ENCODE results near the gene ANKS1A.

Gene ANKS1A

DNA sequence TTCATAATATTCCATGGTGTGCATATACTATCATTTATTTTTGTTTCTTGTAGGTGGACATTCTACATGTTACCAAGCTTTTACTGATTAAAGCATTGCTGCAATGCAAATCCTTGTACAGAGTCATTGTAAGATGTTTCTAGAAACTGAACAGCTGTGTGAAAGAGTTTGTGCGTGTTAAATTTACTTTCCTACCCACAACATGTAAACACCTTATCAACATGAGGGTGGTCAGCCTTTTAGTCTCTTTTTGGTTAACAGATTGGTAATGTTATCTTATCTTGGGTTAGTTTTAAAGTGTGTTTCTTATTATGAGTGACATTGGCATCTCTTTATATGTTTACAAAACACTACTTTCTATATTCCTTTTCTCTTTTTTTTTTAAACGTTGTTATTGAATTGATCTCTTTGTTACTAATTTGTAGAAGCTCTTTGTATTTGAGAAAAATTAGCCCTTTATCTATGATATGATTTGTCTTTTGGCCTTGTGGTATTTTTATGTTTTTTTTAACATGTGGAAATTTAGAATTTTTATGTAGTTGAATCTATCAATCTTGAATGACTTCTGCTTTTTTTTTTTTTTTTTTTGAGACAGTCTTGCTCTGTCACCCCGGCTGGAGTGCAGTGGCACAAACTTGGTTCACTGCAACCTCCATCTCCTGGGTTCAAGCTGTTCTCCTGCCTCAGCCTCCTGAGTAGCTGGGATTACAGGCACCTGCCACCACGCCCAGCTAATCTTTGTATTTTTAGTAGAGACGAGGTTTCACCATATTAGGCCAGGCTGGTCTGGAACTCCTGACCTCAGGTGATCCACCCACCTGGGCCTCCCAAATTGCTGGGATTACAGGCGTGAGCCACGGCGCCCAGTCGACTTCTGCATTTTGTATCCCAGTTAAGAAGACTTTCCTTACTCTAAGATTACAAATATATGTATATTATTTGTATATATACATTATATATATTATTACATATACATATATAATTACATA lies 140.0 kb downstream of the ANKS1A start:
- TF ChIP-seq CTCF (IDR thresholded peaks at IDR 0.05; ENCODE audit: low read depth, low read length, missing control alignments), result no peak
- Histone ChIP-seq H3K4me3 (ENCODE audit: low read depth, low read length) (no peak overlapping the region), H3K27ac (no peak overlapping the region), H3K36me3 (replicated peaks) (no peaks in the 10 kb centered on the region), H3K27me3 (replicated peaks) (no peaks in the 10 kb centered on the region)
- in situ Hi-C loops (cut with HindIII; ENCODE audit: low pct_ligation_motif_present, low sequenced_read_pairs), result no loop called here
- no peak for DNase-seq

GRCh38 chr6:35030099-35030498 lies 141.0 kb downstream of the ANKS1A start:
- Histone ChIP-seq H3K27me3 (replicated peaks) (no peaks in the 10 kb centered on the region), H3K4me3 (ENCODE audit: low read depth, low read length) (no peak overlapping the region), H3K27ac (no peak overlapping the region), H3K36me3 (replicated peaks) (no peaks in the 10 kb centered on the region)
- no peak for TF ChIP-seq CTCF (IDR thresholded peaks at IDR 0.05; ENCODE audit: low read depth, low read length, missing control alignments)
- no peak for DNase-seq
- in situ Hi-C loops (cut with HindIII; ENCODE audit: low pct_ligation_motif_present, low sequenced_read_pairs), result no loop called here

GRCh38 chr6:35031611-35032529 lies 142.8 kb downstream of the ANKS1A start:
- Histone ChIP-seq H3K4me3 (ENCODE audit: low read depth, low read length) (no peak overlapping the region), H3K27ac (no peak overlapping the region), H3K27me3 (replicated peaks) (no peaks in the 10 kb centered on the region), H3K36me3 (replicated peaks) (no peaks in the 10 kb centered on the region)
- TF ChIP-seq CTCF (IDR thresholded peaks at IDR 0.05; ENCODE audit: low read depth, low read length, missing control alignments), result no peak
- in situ Hi-C loops (cut with HindIII; ENCODE audit: low pct_ligation_motif_present, low sequenced_read_pairs), result no loop called here
- no peak for DNase-seq

DNA sequence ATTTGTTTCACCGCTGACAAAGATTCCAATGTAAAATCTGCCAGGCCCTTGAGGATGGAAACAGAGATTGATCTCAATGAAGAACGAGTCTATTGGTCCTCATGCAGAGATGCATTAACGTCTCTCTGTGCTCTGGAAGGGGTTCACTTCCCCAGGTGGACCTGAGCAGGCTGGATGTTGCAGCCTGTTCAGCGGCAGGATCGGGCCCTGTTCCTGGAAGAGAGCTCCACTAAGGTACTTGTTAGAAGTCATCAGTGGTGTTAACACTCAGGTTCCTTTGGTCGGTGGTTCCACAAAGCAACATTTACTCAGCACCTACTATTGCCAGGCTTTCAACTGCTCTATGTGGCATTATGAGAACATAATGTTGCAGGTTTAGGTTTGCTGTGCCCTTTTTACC lies 144.6 kb downstream of the ANKS1A start:
- in situ Hi-C loops (cut with HindIII; ENCODE audit: low pct_ligation_motif_present, low sequenced_read_pairs), result no loop called here
- TF ChIP-seq CTCF (IDR thresholded peaks at IDR 0.05; ENCODE audit: low read depth, low read length, missing control alignments), result no peak

GRCh38 chr6:35034411-35035191 lies 145.5 kb downstream of the ANKS1A start:
- no peak overlapping the region for H3K4me3 ChIP-seq (ENCODE audit: low read depth, low read length)

More for the DNA sequence above, 144.6 kb downstream of the ANKS1A start:
- Histone ChIP-seq H3K4me3 (ENCODE audit: low read depth, low read length) (no peak overlapping the region), H3K27ac (no peak overlapping the region), H3K27me3 (replicated peaks) (no peaks in the 10 kb centered on the region), H3K36me3 (replicated peaks) (no peaks in the 10 kb centered on the region)
- DNase-seq, result no peak

More at GRCh38 chr6:35034411-35035191, 145.5 kb downstream of the ANKS1A start:
- no peaks in the 10 kb centered on the region for H3K27me3 ChIP-seq (replicated peaks)
- in situ Hi-C loops (cut with HindIII; ENCODE audit: low pct_ligation_motif_present, low sequenced_read_pairs), result no loop called here
- DNase-seq, result no peak
- no peaks in the 10 kb centered on the region for H3K36me3 ChIP-seq (replicated peaks)
- no peak for TF ChIP-seq CTCF (IDR thresholded peaks at IDR 0.05; ENCODE audit: low read depth, low read length, missing control alignments)
- no peak overlapping the region for H3K27ac ChIP-seq

Measured in brain microvascular endothelial cell (primary cell).